Peyer's patch (tissue), 4 donors: ENCODE measurements around the gene DEGS2. TPM values are rescaled to one million over a fixed set of nuclear protein-coding genes. Genes with fewer than 3 reads are reported as not detected.
A peak's percentile ranks its signal among the peaks of the same experiment; 100 is the strongest.

ENCODE experiments used
- DNase-seq, 3 donors: peaks; one replicate each; pipeline ENCODE4 v3.0.0-alpha.2; 2017 to 2019
- H3K27ac ChIP-seq, 4 donors: fragments of 200-600 bp; sonication (generic); one replicate each; pipeline ENCODE4 v1.5.1; 2016 to 2019
- H3K27me3 ChIP-seq, 2 donors: fragments of 200-600 bp; sonication (generic); one replicate each; pipeline ENCODE4 v1.5.1; 2019
- H3K36me3 ChIP-seq, 3 donors: fragments of 200-600 bp; sonication (generic); one replicate each; pipeline ENCODE4 v1.5.1; 2016 to 2019
- H3K4me1 ChIP-seq, 4 donors: fragments of 200-600 bp; sonication (generic); one replicate each; pipeline ENCODE4 v1.5.1; 2016 to 2019
- H3K4me3 ChIP-seq, 4 donors: fragments of 200-600 bp; sonication (generic); 1 replicate in 3 of 4; 2 replicates in 1 of 4; pipeline ENCODE4 v1.5.1; 2016 to 2019; ENCODE audit warnings: mild to moderate bottlenecking in 1 of 4
- H3K9me3 ChIP-seq, 4 donors: fragments of 200-600 bp; sonication (generic); one replicate each; pipeline ENCODE4 v1.5.1; 2016 to 2019; ENCODE audit warnings: mild to moderate bottlenecking in 1 of 4
- POLR2A ChIP-seq, 2 donors: fragments of 450-650 bp; IDR thresholded peaks; one replicate each; pipeline ENCODE4 v1.5.1; 2017; ENCODE audit warnings: antibody characterized with exemption in 2 of 2, mild to moderate bottlenecking in 2 of 2, moderate library complexity in 2 of 2
- total RNA-seq, 4 donors: library from RNA; depleted of rRNA; stranded (reverse); fragments of >200 nt; gene quantifications; one replicate each; pipeline ENCODE4 v1.1.0, GENCODE V29; 2016
- TF ChIP-seq, protein P1 (sequence below), 6 experiments: fragments of 450-650 bp in 4 of 6; fragments of 200-600 bp in 2 of 6; sonication (generic) in 1 of 6; IDR thresholded peaks; one replicate each; pipeline ENCODE4 v1.5.1; 2017 to 2019; ENCODE audit warnings: antibody characterized with exemption in 6 of 6, mild to moderate bottlenecking in 3 of 6, moderate library complexity in 1 of 6

DEGS2 gene
- total RNA-seq, 4 donors from 2014 or later = 13.2 to 96.5 (median 77.8) TPM

DNA sequence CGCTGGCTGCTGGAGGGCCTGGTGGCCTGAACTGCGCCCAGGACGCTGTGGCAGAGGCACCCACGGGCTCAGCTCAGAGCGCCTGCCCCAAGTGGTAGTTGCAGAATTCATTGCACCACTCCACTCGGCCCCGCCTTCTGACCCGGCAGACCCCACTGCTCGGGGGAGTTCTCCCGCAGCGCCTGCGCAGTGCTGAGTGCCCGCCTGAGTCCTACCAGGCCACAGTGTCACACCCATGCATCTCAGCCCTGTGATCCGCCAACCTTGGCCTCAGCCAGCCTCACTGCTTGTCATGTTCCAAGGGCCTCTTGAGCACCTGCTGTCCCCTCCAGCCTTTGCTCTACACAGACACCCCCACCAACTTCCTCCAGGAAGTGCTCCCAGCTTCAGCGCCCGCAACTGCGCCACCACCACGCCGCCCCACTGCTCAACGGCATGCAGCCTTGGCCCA, 12.2 kb downstream of the DEGS2 start:
- DNase-seq = peak; percentile 81 to 90 (median 84)

DNA sequence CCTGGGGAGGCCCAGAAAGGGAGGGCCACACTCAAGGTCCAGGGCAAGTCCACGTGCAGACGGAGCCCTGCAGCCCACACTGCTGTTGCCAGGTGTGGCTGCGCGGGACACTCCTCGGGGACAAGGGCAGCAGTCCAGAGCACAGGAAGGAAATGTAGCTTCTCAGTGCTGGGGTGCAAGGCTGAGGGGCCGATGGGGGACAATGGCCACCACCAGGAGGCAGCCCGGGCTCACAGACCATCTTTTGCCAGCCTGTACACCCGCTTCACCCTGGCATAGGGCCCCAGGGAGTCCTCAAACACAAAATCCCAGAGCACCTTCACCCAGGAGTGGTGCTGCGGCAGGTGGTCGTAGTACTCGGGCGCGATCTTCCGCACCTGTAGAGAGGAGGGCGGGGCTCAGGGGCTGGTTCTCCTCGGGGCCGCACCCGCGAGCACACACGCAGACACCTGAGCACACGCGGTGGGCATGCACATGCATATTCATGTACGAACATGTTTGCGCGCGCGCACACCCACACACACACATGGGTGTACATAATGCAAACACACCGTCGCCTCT, 12.8 kb downstream of the DEGS2 start:
- Histone ChIP-seq H3K9me3 (no peaks in the 10 kb centered on the region), H3K27me3 (no peaks in the 10 kb centered on the region), H3K36me3 (peaks cover 0 to 15% (median 0%) of the 10 kb centered on the region in 3 donors), H3K4me1 (peaks cover 13 to 98% (median 31%) of the 10 kb centered on the region in 4 donors), H3K27ac (peak overlapping the region; percentile 76 to 95 (median 88)), H3K4me3 (peak overlapping the region in 1 of 4 donors; percentile 21)
- peak in 1 of 2 donors; percentile 18 for TF ChIP-seq POLR2A (IDR thresholded peaks at IDR 0.05)
- TF ChIP-seq, protein P1, sequence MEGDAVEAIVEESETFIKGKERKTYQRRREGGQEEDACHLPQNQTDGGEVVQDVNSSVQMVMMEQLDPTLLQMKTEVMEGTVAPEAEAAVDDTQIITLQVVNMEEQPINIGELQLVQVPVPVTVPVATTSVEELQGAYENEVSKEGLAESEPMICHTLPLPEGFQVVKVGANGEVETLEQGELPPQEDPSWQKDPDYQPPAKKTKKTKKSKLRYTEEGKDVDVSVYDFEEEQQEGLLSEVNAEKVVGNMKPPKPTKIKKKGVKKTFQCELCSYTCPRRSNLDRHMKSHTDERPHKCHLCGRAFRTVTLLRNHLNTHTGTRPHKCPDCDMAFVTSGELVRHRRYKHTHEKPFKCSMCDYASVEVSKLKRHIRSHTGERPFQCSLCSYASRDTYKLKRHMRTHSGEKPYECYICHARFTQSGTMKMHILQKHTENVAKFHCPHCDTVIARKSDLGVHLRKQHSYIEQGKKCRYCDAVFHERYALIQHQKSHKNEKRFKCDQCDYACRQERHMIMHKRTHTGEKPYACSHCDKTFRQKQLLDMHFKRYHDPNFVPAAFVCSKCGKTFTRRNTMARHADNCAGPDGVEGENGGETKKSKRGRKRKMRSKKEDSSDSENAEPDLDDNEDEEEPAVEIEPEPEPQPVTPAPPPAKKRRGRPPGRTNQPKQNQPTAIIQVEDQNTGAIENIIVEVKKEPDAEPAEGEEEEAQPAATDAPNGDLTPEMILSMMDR (IDR thresholded peaks at IDR 0.05) = peak in 4 of 6 experiments; percentile 15 to 53 (median 46)
- peak; percentile 46 to 86 (median 79) for DNase-seq

More for the DNA sequence above, 12.2 kb downstream of the DEGS2 start:
- Histone ChIP-seq H3K27ac (peak overlapping the region; percentile 76 to 95 (median 88)), H3K36me3 (peaks cover 0 to 10% (median 0%) of the 10 kb centered on the region in 3 donors), H3K9me3 (no peaks in the 10 kb centered on the region), H3K4me1 (peaks cover 13 to 97% (median 31%) of the 10 kb centered on the region in 4 donors), H3K27me3 (no peaks in the 10 kb centered on the region), H3K4me3 (peak overlapping the region in 2 of 4 donors; percentile 10 to 21)
- TF ChIP-seq POLR2A (IDR thresholded peaks at IDR 0.05) = no peak
- TF ChIP-seq, protein P1 (IDR thresholded peaks at IDR 0.05) = no peak

DNA sequence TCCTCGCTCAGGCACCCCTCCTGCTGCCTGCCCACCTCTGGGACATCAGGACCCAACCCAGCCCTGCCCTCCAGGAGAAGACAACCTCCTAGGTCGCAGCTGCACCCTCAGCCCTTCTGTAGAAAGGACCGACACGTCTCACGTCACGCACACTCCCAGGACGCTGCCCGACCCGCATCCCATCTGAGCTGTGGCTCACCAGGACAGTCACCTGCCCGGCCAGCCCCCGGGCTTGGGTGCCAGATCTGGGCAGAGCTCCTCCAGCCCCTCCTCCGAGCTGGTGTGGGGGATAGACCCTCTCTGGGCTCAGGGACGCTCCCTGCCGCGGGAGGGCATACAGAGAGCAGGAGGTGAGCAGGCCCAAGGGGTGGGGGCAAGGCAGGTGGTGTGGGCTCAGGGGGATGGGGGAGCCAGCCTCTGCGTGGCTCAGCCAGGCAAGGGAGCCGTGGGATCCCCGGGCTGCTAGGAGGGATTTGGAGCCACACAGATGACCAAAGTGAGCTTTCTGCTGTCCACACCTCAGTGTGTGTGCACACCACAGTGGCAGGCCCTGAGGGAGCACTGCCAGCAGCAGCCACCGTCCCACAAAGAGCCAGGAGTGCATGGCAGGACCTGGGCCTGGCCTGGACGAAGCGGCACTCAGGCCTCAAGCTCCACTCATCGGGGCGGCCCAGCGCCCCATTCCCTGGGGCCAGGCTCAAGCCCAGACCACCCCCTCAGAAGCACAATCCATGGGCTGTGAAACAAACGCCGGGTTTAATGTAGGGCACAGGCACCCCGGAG, 13.6 kb downstream of the DEGS2 start:
- no peak for DNase-seq
- peaks cover 13 to 98% (median 31%) of the 10 kb centered on the region in 4 donors for H3K4me1 ChIP-seq
- peaks cover 0 to 20% (median 0%) of the 10 kb centered on the region in 3 donors for H3K36me3 ChIP-seq
- H3K4me3 ChIP-seq = peak overlapping the region in 2 of 4 donors; percentile 14 to 31
- H3K27ac ChIP-seq = peak overlapping the region; percentile 76 to 95 (median 88)
- no peaks in the 10 kb centered on the region for H3K9me3 ChIP-seq
- TF ChIP-seq, protein P1 (IDR thresholded peaks at IDR 0.05) = no peak
- TF ChIP-seq POLR2A (IDR thresholded peaks at IDR 0.05) = no peak
- H3K27me3 ChIP-seq = no peaks in the 10 kb centered on the region

DNA sequence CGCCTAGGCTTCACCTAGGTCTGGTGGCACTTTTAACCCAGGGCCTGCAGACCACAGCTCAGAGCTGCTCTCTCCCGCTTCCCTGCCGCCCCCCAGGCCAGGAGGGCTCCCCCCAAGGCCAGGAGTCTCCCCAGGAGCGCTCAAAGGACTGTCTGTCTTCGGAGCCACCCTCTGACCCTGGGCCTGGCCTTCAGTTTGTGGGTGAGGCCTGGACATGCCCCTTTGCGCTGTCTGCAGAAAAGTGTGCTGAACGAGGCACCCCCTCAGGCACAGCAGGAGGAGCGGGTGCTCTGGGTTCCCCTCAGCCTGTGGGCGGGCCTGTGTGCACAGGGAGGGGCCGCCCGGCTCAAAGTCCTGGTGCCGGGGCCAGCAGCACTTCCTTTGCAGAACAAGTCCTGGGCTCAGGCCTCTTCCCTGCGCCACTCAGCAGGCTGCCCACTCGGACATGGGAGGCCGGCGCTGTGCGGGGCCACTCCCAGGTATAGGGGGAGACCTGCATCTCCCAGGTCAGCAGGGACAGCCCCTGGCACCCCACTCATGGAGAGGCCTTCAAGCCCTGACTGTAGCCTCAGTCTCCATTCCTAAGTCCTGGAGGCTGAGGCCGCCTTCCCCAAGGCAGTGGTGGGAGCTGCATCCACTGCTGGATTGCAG, 14.3 kb downstream of the DEGS2 start:
- Histone ChIP-seq H3K4me1 (peaks cover 13 to 98% (median 31%) of the 10 kb centered on the region in 4 donors), H3K9me3 (no peaks in the 10 kb centered on the region), H3K27ac (peak overlapping the region in 3 of 4 donors; percentile 81 to 95 (median 94)), H3K4me3 (peak overlapping the region in 2 of 4 donors; percentile 14 to 31), H3K36me3 (peaks cover 0 to 20% (median 0%) of the 10 kb centered on the region in 3 donors), H3K27me3 (no peaks in the 10 kb centered on the region)
- peak in 2 of 3 donors; percentile 88 to 93 for DNase-seq
- TF ChIP-seq, protein P1 (IDR thresholded peaks at IDR 0.05) = peak in 1 of 6 experiments; percentile 19
- TF ChIP-seq POLR2A (IDR thresholded peaks at IDR 0.05) = peak; percentile 88 to 90

DNA sequence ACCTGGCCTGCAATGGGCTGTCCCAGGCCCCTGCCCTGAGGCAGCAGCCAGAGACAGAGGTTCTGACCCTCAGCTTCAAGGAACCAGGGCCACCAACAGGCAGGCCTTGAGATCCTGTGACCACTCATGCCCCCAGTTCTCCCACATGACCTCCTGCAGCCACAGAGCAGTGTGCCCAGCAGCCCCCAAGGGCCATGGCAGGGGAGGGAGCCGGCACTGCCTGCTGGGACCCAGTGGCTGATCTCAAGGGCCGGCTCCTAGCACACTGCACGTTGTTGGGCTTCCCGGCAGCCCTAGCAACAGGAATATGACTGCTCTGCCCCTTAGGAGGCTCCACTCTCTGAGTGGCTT, 14.8 kb downstream of the DEGS2 start:
- Histone ChIP-seq H3K36me3 (peaks cover 0 to 20% (median 0%) of the 10 kb centered on the region in 3 donors), H3K4me1 (peaks cover 13 to 96% (median 31%) of the 10 kb centered on the region in 4 donors), H3K4me3 (peak overlapping the region in 1 of 4 donors; percentile 31), H3K9me3 (no peaks in the 10 kb centered on the region), H3K27me3 (no peaks in the 10 kb centered on the region), H3K27ac (peak overlapping the region in 3 of 4 donors; percentile 69 to 95 (median 94))
- no peak for DNase-seq
- TF ChIP-seq, protein P1 (IDR thresholded peaks at IDR 0.05) = no peak
